ENCODE results near the gene CHURC1.

DNA sequence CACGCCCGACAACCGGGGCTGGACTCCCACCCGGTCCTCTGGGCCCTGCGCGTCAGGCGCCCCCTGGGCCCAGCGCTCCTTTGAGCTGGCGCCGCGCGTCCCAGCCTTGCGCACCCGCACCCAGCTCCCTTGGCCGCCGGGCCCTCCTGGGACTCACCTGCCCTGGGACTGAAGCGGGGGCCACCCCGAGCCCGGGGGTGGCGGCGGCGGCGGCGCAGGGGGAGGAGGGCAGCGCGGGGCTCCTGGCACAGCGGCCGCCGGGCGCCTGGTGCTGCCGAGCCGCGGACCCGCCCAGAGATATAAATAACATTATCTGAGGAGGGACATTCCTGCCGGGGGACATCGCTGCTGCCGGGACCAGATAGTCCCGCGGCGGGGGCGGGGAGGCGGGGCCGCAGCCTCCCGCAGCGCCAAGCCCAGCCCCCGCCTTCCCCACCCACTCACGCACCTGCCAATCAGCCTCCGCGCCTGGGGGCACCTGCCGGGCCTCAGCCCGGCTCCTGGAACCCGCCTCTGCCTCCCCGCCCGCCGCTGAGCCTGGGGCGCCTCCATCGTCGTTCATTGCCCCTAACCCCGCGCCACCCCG lies 34.5 kb upstream of the CHURC1 start, which contains the start of gene SPTB:
- TF ChIP-seq, protein P1, sequence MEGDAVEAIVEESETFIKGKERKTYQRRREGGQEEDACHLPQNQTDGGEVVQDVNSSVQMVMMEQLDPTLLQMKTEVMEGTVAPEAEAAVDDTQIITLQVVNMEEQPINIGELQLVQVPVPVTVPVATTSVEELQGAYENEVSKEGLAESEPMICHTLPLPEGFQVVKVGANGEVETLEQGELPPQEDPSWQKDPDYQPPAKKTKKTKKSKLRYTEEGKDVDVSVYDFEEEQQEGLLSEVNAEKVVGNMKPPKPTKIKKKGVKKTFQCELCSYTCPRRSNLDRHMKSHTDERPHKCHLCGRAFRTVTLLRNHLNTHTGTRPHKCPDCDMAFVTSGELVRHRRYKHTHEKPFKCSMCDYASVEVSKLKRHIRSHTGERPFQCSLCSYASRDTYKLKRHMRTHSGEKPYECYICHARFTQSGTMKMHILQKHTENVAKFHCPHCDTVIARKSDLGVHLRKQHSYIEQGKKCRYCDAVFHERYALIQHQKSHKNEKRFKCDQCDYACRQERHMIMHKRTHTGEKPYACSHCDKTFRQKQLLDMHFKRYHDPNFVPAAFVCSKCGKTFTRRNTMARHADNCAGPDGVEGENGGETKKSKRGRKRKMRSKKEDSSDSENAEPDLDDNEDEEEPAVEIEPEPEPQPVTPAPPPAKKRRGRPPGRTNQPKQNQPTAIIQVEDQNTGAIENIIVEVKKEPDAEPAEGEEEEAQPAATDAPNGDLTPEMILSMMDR (IDR thresholded peaks at IDR 0.05) = no peak
- no peak for TF ChIP-seq EZH2 (IDR thresholded peaks at IDR 0.05; ENCODE audit: borderline replicate concordance, insufficient read depth, low read depth, low read length, poor library complexity, severe bottlenecking)

Data from B cell (primary cell).